ENCODE measurements around the gene TMEM171. TPM values are rescaled to one million over a fixed set of nuclear protein-coding genes. Genes with fewer than 3 reads are reported as not detected.

Gene TMEM171
- total and polyA plus RNA-seq, 8 donors: 0.16 to 0.87 (median 0.27) TPM; not detected in 1

- H3K9me3 ChIP-seq: no peaks in the 10 kb centered on the region
- ATAC-seq (no peak), DNase-seq (no peak), FAIRE-seq (no peak)
- TF ChIP-seq CTCF (IDR thresholded peaks at IDR 0.05): no peak
- H3K27ac ChIP-seq: no peak overlapping the region
- H3K4me1 ChIP-seq: peaks cover 0 to 2% (median 0%) of the 10 kb centered on the region in 3 donors
- 82 to 86% methylated on average over 4 of the region's 4 CpGs for WGBS, 2 donors
- intact Hi-C loops (cut with DNase I): no loop called here
- no peaks in the 10 kb centered on the region for H3K36me3 ChIP-seq
- H3K4me3 ChIP-seq: no peak overlapping the region
- no peaks in the 10 kb centered on the region for H3K27me3 ChIP-seq
Observed at GRCh38 chr5:73125289-73125688, 4.9 kb downstream of the TMEM171 start.

- H3K4me1 ChIP-seq: no peaks in the 10 kb centered on the region
- FAIRE-seq (no peak), DNase-seq (no peak), ATAC-seq (no peak)
- H3K27ac ChIP-seq: no peak overlapping the region
- TF ChIP-seq CTCF (IDR thresholded peaks at IDR 0.05): no peak
- intact Hi-C loops (cut with DNase I): no loop called here
- WGBS, 2 donors: 84 to 91% methylated on average over 4 of the region's 4 CpGs
- no peaks in the 10 kb centered on the region for H3K27me3 ChIP-seq
- H3K4me3 ChIP-seq: no peak overlapping the region
- no peaks in the 10 kb centered on the region for H3K9me3 ChIP-seq
- no peaks in the 10 kb centered on the region for H3K36me3 ChIP-seq
Observed at GRCh38 chr5:73126381-73126780, 6.0 kb downstream of the TMEM171 start.

GRCh38 chr5:73126957-73127356 is 6.6 kb downstream of the TMEM171 start:
- no peak for TF ChIP-seq CTCF (IDR thresholded peaks at IDR 0.05)
- no peak overlapping the region for H3K4me3 ChIP-seq
- no peaks in the 10 kb centered on the region for H3K9me3 ChIP-seq
- no peaks in the 10 kb centered on the region for H3K4me1 ChIP-seq
- 68 to 76% methylated on average over 1 of the region's 1 CpG for WGBS, 2 donors
- intact Hi-C loops (cut with DNase I): no loop called here
- ATAC-seq: no peak
- H3K36me3 ChIP-seq: no peaks in the 10 kb centered on the region
- H3K27ac ChIP-seq: no peak overlapping the region
- DNase-seq: no peak
- no peak for FAIRE-seq
- no peaks in the 10 kb centered on the region for H3K27me3 ChIP-seq

DNA sequence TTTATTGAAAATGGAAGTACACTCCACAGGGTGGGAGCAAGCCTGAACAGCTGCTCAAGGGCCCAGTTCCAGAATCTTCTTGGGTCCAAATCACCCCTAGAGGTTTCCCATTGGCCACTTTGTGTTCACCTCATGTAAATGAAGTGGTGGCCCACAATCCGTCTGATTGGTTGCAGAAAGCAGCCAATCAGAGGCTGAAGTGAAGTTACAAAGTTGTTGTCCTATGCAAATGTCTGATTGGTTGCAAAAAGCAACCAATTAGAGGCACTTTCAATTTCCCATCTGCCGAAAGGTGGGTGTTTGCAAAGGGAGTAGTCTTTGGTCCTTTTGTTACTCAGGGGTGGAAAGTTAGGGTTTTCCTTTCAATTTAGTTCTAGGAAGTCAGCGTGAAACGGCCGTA is 8.8 kb downstream of the TMEM171 start:
- Histone ChIP-seq H3K27me3 (no peaks in the 10 kb centered on the region), H3K27ac (no peak overlapping the region), H3K4me1 (no peaks in the 10 kb centered on the region), H3K36me3 (no peaks in the 10 kb centered on the region), H3K4me3 (no peak overlapping the region), H3K9me3 (no peaks in the 10 kb centered on the region)
- no peak for ATAC-seq
- no peak for FAIRE-seq
- intact Hi-C loops (cut with DNase I): no loop called here
- no peak for TF ChIP-seq CTCF (IDR thresholded peaks at IDR 0.05)
- 92 to 93% methylated on average over 5 of the region's 5 CpGs for WGBS, 2 donors
- DNase-seq: no peak

GRCh38 chr5:73130811-73131210 is 10.4 kb downstream of the TMEM171 start:
- no peak for TF ChIP-seq CTCF (IDR thresholded peaks at IDR 0.05)
- H3K4me3 ChIP-seq: no peak overlapping the region
- no peak overlapping the region for H3K27ac ChIP-seq
- H3K36me3 ChIP-seq: no peaks in the 10 kb centered on the region
- FAIRE-seq (no peak), DNase-seq (no peak), ATAC-seq (no peak)
- H3K4me1 ChIP-seq: no peaks in the 10 kb centered on the region
- WGBS, 2 donors: 78 to 90% methylated on average over 1 of the region's 1 CpG
- H3K27me3 ChIP-seq: no peaks in the 10 kb centered on the region
- H3K9me3 ChIP-seq: no peaks in the 10 kb centered on the region
- intact Hi-C loops (cut with DNase I): no loop called here

Data from pancreas (tissue), 10 donors.